K562 treated with DMSO at 1 percent for 24 hours (cell line): Measurements from ENCODE around the gene VAMP2. TPM values are rescaled to one million over a fixed set of nuclear protein-coding genes. Genes with fewer than 3 reads are reported as not detected.

Experiments
- total RNA-seq: library from RNA; unstranded; fragments of 300-600 nt; gene quantifications from 2 replicates; pipeline ENCODE4 v1.2.3, GENCODE V29; 2022; ENCODE audit warnings: low read depth; ENCODE audit not compliant: insufficient read depth

Gene VAMP2, protein sequence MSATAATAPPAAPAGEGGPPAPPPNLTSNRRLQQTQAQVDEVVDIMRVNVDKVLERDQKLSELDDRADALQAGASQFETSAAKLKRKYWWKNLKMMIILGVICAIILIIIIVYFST
- total RNA-seq: 27.2 and 30.7 TPM in 2 replicates

DNA sequence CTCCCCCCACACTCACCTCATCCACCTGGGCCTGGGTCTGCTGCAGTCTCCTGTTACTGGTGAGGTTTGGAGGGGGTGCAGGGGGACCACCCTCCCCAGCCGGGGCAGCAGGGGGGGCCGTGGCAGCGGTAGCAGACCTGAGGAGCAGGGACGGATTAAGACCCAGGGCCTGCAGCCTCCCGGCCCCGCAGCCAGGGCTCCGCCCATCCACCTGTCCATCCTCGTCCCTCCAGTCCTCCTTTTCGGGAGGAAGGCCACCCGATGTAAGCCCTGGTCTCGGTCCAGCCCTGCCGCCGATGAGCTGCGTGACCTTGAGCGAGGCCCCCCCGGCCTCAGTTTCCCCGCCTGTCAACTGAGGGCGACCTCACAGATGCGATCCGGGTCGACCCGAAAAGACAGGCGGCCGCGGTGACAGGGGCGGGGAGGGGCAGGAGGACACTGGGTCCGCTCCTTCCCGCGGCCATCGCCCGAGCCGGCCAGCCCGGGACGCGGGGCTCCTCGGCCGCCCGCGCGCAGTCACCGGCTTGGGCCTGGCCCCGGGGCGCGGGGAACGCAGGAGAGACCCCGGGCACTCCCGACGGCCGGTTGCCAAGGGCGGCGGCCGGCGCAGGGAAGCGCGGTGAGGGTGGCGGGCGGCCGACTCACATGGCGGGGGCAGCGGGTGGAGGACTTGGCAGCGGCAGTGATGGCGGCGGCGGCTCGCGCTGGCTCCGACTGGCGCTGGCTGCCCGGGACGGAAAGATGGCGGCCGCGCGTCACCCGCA lies at the start of gene VAMP2:
Gene VAMP2, minus strand, starts transcription at position 716 of the 764 bp plus-strand sequence. Its CDS starts 69 bp downstream, at position 647.

DNA sequence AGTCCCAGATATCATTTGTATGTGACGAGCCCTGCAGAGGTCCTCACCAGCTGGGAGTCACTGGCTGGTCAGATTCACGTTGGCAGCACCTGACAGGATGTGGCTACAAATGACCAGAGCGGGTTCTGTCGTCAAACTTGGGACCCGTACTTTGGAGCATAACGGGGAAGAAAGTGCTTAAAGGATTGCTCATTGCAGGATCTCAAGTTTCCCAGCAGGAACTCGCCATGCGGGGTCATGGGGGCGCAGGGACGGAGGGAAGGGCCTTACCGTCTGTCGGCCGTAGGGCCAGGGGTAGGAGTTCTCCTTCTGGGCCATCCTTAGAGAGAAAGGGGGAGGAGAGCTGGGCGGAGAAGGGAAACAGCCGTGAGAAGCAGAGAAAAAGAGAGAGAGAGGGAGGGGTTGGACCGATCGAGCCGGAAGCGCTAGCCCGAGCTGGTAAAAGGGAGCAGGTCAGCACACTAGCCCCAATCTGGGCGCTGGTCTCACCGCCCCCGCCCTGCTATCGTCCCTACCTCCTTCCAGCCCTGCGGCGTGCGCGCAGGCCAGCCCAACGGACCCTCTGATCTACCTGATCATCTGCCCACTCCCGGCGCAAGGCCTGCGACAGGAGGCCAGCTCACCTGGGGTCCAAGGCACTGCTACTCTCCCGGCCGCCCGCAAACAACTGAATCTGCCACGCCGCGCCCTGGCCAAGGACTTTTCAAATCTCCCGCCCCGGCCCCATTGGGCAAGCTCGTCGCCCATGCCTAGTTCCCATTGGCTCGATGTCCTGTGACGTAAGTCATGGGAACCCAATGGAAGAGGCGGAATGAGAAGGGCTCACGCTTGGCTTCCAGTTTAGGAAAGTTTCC lies 47.4 kb upstream of the VAMP2 start, which contains the start of gene AURKB:
Gene AURKB, minus strand, starts transcription at position 669 of the 854 bp plus-strand sequence. Its CDS starts 351 bp downstream, at position 318.

DNA sequence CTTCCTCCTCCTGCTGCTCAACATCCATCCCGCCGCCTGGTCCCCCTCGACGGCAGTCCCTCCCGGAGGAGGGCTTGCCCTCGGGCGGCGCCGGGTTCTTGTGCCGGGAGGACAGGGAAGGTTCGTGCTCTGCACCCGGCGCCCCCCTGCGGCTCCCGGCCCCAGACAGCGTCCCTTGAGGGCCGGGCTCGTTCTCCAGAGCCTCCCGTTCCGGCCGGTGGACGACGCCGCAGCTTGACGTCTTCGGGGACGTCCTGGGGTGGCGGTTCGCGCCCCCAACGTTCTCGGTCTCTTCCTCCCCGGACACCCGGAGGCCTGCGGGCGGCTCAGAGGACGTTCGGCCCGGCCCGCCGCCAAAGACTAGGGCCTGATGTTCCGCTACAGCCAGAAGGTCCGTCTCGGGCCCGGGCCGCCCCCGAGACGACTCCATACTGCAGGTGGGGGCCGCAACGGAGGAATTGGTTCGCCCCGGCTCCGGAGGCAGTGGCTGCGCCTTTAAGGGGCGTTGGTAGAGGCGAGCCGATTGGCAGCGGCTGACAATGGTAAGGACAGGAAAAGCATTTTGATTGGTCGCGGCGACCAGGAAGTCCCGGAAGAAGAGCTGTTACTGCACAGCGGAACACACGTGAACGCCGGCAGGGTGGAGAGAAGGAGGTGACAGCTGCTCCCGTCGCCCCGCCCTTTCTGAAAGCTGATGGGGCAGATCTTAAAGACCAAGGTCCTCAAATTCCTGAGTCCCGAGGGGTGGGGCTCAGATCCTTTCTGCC lies 27.1 kb upstream of the VAMP2 start, which contains the start of gene BORCS6:
Gene BORCS6, minus strand, starts transcription at position 470 of the 767 bp plus-strand sequence. Its CDS starts 40 bp downstream, at position 430.

DNA sequence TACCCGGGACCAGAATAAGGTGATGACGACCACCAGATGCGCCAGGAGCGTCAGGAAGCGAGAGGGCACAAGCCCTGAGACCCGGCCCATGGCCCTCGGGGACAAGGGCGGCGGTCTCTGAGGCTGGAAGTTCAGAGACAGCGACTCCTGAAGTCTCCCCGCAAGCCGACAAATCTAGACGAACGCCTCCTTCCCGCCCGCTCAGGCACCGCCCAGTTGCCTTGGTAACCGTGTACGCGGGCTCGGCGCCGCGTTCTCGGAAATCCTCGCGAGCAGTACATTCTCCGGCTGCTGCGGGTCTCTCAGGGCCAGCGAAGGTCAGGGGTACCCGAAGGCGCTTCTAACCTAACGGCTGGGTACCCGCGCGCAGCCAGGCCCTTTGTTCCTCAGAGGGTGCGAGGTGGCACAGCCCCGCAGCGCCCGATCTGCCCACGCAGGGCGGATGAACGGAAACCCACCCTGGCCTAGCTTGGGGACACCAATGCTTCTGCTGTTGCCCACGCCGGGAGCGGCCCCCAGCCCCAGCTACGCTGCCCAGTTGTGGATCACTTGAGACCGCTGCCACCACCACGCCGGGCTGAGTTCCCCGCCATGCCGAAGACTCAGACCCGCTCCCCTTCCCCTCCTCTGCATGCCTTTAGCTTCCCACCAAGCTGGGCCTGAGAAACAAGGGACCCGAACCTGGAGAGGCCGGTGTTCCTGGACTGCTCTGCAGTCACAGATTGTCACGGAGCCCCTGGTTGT lies 13.6 kb upstream of the VAMP2 start, which contains the start of gene TMEM107:
Gene TMEM107, minus strand, starts transcription at position 184 of the 744 bp plus-strand sequence. Its CDS starts 94 bp downstream, at position 90.

DNA sequence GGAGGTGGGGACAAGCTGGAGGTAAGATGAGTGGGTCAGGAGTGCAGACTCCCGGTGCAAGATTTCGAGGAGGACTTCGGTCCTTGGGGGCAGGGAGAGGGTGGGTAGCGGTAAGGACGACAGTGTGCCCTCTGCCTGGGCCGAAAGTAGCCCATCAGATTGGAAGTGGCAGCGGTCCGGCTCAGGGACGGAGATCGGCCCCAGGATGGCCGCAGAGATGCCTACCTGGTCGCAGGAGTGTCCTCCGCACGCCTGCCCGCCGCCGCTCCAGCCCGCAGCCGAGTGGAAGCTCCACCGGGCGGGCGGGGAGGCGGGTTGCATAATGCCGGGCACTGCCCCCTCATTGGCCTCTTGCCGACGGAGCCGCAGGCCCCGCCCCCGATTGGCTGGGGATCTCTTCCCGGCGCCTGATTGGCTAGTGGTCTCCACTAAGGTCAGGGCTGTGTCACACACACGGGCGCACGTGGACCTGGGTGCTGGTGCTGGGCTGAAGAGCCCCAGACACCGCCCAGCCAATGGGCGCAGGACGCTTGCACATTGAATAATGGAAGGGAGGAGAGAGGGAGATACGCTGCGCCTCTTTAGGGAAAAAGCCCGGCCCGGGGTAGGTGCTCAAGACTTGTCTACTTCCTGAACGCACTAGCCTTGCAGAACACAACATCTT lies 10.5 kb downstream of the VAMP2 start, which contains the start of gene PER1:
Gene PER1, minus strand, starts transcription at position 293 of the 664 bp plus-strand sequence. CDS start 1,698 bp downstream, outside the sequence.

DNA sequence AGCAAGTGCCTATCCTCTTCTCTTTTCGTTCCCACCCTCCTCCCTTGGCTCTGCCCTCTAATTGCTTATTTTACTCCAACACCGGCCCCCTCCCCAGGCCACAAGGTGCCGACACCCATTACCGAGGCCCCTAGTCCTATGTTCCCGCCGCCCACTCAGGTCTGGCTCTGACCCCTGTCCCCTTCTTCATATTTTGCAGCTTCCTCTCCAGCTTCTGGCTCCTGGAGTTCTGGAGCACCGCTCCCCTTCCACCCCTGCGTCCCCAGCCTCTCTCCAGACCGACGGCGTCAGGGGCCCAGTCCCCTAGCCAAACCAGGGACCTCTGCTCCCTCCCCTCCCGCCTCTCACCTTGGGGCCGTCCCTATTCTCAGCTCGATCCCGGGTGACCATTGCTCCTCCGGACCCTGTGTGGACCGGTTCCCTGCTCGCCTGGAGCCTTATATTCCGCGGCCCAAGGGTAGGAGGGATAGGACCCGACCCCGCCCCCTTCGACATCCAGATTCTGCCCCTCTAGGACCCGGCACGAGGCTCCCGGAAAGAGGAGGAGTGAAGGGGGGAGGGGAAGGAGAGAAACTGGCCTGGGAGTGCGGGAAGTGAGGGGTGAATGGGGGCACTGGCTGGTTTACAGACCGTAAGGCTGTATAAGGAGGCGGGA lies 38.9 kb downstream of the VAMP2 start, which contains the start of gene HES7:
Gene HES7, minus strand, starts transcription at position 412 of the 655 bp plus-strand sequence. Its CDS starts 22 bp downstream, at position 390.

DNA sequence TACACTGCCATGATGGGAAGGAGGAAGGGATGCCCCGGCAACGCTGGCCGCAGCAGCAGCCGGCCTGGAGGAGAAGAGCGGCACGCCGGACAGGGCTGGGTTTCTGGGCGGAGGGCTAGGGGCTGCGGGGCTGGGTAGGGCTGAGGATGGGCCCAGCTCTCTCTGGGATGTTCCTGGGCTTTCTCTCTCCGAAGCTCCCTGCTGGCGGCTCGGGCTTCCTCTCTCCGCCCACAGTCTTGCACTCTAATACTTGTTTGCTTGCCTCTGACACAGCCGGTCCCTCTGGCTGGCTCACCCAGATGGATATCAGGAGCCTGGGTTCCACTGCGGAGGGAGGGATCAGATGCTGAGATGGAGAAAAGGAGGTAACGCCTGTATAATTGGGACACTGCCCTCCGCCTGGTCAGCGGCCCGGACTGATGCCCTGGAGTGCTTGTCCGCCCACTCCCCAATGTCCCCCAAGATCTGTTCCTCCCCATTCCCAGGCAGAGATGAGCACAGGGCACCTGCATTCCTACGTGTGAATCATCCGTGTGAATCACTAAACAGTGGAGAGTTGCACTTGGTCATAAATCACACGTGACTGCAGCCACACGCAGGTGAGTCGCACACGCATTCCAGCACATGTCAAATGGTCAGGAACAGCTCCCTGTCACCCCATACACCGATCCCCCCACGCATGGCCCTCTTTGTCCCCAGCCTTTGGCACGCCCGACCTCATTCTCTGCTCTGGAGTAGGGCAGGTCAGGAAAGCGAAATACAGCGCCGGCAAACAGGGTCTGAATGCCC lies 44.6 kb downstream of the VAMP2 start, which contains the start of gene ALOXE3:
Gene ALOXE3, minus strand, starts transcription at position 535 of the 789 bp plus-strand sequence. Its CDS starts 524 bp downstream, at position 11.

Other genes with a start within 250 kb of the VAMP2 start
- 0.98 and 1.1 TPM in 2 replicates for gene RNF227, start 246.7 kb downstream of the VAMP2 start, total RNA-seq
- gene KCNAB3, start 233.1 kb downstream of the VAMP2 start, total RNA-seq: 0.58 and 1.4 TPM in 2 replicates
- gene TRAPPC1, start 231.0 kb downstream of the VAMP2 start, total RNA-seq: 153 and 165 TPM in 2 replicates
- 27.7 and 32.9 TPM in 2 replicates for gene CNTROB, start 230.7 kb downstream of the VAMP2 start, total RNA-seq
- 0.16 and 0.23 TPM in 2 replicates for gene GUCY2D, start 160.3 kb downstream of the VAMP2 start, total RNA-seq
- gene ALOX15B, start 123.9 kb downstream of the VAMP2 start, total RNA-seq: not detected in 2 replicates
- gene ALOX12B, start 75.2 kb downstream of the VAMP2 start, total RNA-seq: 0.10 TPM in 1 of 2 replicates, not detected in the other
- gene ALOXE3, start 44.4 kb downstream of the VAMP2 start, total RNA-seq: 0.57 TPM in 1 of 2 replicates, not detected in the other
- gene HES7, start 38.8 kb downstream of the VAMP2 start, total RNA-seq: 0.74 and 1.1 TPM in 2 replicates
- gene PER1, start 10.5 kb downstream of the VAMP2 start, total RNA-seq: 11.4 and 15.0 TPM in 2 replicates
- 20.4 and 26.3 TPM in 2 replicates for gene TMEM107, start 13.4 kb upstream of the VAMP2 start, total RNA-seq
- 15.7 and 16.8 TPM in 2 replicates for gene BORCS6, start 27.2 kb upstream of the VAMP2 start, total RNA-seq
- gene AURKB, start 47.6 kb upstream of the VAMP2 start, total RNA-seq: 188 and 206 TPM in 2 replicates
- 6.6 and 7.6 TPM in 2 replicates for gene CTC1, start 85.1 kb upstream of the VAMP2 start, total RNA-seq
- gene PFAS, start 86.3 kb upstream of the VAMP2 start, total RNA-seq: 11.0 and 14.8 TPM in 2 replicates
- gene RANGRF, start 125.7 kb upstream of the VAMP2 start, total RNA-seq: 18.6 and 20.0 TPM in 2 replicates
- gene SLC25A35, start 132.5 kb upstream of the VAMP2 start, total RNA-seq: 8.3 and 9.0 TPM in 2 replicates
- not detected in 2 replicates for gene ARHGEF15, start 147.3 kb upstream of the VAMP2 start, total RNA-seq
- not detected in 2 replicates for gene ODF4, start 176.9 kb upstream of the VAMP2 start, total RNA-seq
- 4,208 and 4,686 TPM in 2 replicates for gene RPL26, start 220.2 kb upstream of the VAMP2 start, total RNA-seq
- gene RNF222, start 234.9 kb upstream of the VAMP2 start, total RNA-seq: not detected in 2 replicates